GM21447 (cell line): ENCODE results near the gene GNG12.

Experiments
- ATAC-seq: cut with Tn5 transposase; IDR thresholded peaks from one replicate; pipeline ENCODE4 v1.9.1; 2021; ENCODE audit not compliant: unreplicated experiment

Gene GNG12

GRCh38 chr1:67832737-67833601 is at the start of gene GNG12:
TSS of gene GNG12 (minus strand) at chr1:67833467. CDS start at chr1:67707686, 125,781 bp downstream.
- ATAC-seq: no peak

GRCh38 chr1:67882196-67882958 is 49.1 kb upstream of the GNG12 start:
- ATAC-seq: no peak

- no peak for ATAC-seq
Observed at GRCh38 chr1:67880056-67880601, 46.9 kb upstream of the GNG12 start.

- no peak for ATAC-seq
Observed at GRCh38 chr1:67879485-67879884, 46.2 kb upstream of the GNG12 start.

GRCh38 chr1:67874501-67875111 is 41.3 kb upstream of the GNG12 start:
- ATAC-seq: no peak

GRCh38 chr1:67869233-67869632 is 36.0 kb upstream of the GNG12 start:
- ATAC-seq: no peak

GRCh38 chr1:67863637-67864036 is 30.4 kb upstream of the GNG12 start:
- ATAC-seq: no peak

- no peak for ATAC-seq
Observed at GRCh38 chr1:67862685-67863084, 29.4 kb upstream of the GNG12 start.

GRCh38 chr1:67861856-67862516 is 28.7 kb upstream of the GNG12 start:
- no peak for ATAC-seq

- no peak for ATAC-seq
Observed at GRCh38 chr1:67860776-67861175, 27.5 kb upstream of the GNG12 start.

- no peak for ATAC-seq
Observed at GRCh38 chr1:67856921-67857320, 23.7 kb upstream of the GNG12 start.

GRCh38 chr1:67855961-67856360 is 22.7 kb upstream of the GNG12 start:
- ATAC-seq: no peak

GRCh38 chr1:67855444-67855843 is 22.2 kb upstream of the GNG12 start:
- ATAC-seq: no peak

- ATAC-seq: no peak
Observed at GRCh38 chr1:67853704-67854103, 20.4 kb upstream of the GNG12 start.

- no peak for ATAC-seq
Observed at GRCh38 chr1:67851800-67852199, 18.5 kb upstream of the GNG12 start.

- no peak for ATAC-seq
Observed at GRCh38 chr1:67850611-67851075, 17.4 kb upstream of the GNG12 start.

GRCh38 chr1:67850151-67850551 is 16.9 kb upstream of the GNG12 start:
- no peak for ATAC-seq

GRCh38 chr1:67847466-67847865 is 14.2 kb upstream of the GNG12 start:
- ATAC-seq: no peak

GRCh38 chr1:67846538-67846937 is 13.3 kb upstream of the GNG12 start:
- ATAC-seq: no peak

GRCh38 chr1:67844988-67845387 is 11.7 kb upstream of the GNG12 start:
- no peak for ATAC-seq

- no peak for ATAC-seq
Observed at GRCh38 chr1:67843746-67844145, 10.5 kb upstream of the GNG12 start.
